ENCODE results near the gene KIF11. TPM values are rescaled to one million over a fixed set of nuclear protein-coding genes. Genes with fewer than 3 reads are reported as not detected.

Gene KIF11
- total RNA-seq, result 10 to 100 TPM; 10.2 to 31.6 TPM

DNA sequence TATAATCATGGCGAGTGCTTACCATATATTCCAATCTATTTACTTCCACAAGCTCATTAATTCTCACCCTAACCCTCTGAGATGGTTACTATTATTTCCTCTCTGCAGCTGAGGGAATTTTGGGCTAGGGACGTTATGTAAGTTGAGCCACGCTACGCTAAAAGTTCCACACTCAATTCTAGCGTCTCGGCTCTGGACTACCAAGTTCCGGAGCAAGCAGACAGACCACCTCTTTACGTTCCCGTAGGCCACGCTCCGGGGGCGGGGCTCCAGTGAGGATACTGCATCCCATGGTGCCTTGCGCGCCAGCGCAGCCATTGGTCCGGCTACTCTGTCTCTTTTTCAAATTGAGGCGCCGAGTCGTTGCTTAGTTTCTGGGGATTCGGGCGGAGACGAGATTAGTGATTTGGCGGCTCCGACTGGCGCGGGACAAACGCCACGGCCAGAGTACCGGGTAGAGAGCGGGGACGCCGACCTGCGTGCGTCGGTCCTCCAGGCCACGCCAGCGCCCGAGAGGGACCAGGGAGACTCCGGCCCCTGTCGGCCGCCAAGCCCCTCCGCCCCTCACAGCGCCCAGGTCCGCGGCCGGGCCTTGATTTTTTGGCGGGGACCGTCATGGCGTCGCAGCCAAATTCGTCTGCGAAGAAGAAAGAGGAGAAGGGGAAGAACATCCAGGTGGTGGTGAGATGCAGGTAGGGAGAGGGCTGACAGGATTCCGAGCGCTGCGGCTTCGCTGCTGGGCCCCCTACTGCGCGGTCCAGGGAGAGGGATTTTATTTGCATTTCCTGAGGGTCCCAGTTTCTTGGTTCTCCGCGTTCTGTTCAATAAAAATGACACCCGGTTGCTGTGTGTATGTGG is at the start of gene KIF11:
Gene KIF11, plus strand, starts transcription at position 370 of the 858 bp plus-strand sequence. Its CDS starts 246 bp downstream, at position 616.
- Histone ChIP-seq H3K4me1 (no peaks in the 10 kb centered on the region), H3K4me3 (peak within 1 kb of the TSS; percentile 92), H3K27me3 (no peaks in the 10 kb centered on the region), H3K36me3 (no peaks in the 10 kb centered on the region), H3K27ac (peak within 1 kb of the TSS; percentile 90), H3K9ac (ENCODE audit: low read depth in 2 of 2, low read length in 2 of 2) (peak within 1 kb of the TSS; percentile 64 to 82), H3K9me3 (no peaks in the 10 kb centered on the region)
- TF ChIP-seq, protein P1, sequence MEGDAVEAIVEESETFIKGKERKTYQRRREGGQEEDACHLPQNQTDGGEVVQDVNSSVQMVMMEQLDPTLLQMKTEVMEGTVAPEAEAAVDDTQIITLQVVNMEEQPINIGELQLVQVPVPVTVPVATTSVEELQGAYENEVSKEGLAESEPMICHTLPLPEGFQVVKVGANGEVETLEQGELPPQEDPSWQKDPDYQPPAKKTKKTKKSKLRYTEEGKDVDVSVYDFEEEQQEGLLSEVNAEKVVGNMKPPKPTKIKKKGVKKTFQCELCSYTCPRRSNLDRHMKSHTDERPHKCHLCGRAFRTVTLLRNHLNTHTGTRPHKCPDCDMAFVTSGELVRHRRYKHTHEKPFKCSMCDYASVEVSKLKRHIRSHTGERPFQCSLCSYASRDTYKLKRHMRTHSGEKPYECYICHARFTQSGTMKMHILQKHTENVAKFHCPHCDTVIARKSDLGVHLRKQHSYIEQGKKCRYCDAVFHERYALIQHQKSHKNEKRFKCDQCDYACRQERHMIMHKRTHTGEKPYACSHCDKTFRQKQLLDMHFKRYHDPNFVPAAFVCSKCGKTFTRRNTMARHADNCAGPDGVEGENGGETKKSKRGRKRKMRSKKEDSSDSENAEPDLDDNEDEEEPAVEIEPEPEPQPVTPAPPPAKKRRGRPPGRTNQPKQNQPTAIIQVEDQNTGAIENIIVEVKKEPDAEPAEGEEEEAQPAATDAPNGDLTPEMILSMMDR (IDR thresholded peaks at IDR 0.05), result no peak
- peak; percentile 99 for DNase-seq
- intact Hi-C loops (cut with DNase I), result no loop called here

DNA sequence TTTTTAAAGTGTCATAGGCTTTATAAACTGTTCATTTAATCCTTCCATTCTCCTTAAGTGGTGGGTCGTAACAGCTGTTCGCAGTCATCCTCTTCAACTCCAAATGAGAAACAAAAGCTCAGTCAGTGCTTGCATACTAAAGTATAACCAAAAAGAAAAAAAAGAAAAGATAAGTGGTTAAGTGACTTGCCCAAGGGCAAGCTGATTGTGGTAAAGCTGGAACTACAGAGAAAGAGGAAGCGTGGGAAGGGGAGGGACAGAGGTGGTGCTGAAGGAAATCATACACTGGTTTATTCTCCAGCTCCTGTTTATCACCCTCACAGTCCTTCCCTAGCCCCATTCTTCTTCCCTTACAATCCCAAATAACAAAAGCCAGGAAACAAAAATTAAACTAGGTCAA is 48.6 kb upstream of the KIF11 start:
- Histone ChIP-seq H3K4me1 (no peaks in the 10 kb centered on the region), H3K27me3 (no peaks in the 10 kb centered on the region), H3K27ac (no peak overlapping the region), H3K9me3 (no peaks in the 10 kb centered on the region), H3K9ac (ENCODE audit: low read depth in 2 of 2, low read length in 2 of 2) (no peak overlapping the region), H3K36me3 (no peaks in the 10 kb centered on the region), H3K4me3 (no peak overlapping the region)
- no peak for DNase-seq
- TF ChIP-seq, protein P1 (IDR thresholded peaks at IDR 0.05), result no peak
- intact Hi-C loops (cut with DNase I), result no loop called here

DNA sequence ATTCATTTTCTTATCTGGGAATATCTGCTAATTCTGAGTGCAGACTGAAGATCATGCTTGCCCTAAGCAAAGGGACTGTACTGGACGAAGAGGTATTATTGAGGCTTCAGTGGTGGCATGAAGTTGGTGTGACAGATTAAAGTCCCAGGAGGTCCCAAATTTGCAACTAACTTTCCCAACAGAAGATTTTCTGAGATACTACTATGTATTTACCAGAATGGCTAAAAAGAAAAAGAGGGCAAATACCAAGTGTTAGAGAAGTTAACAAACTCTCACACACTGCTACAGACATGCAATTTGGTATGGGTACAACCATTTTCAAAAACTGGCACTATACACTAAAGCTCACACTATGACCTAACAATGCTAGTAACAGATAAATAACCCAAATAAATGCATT is 47.4 kb upstream of the KIF11 start:
- H3K9ac ChIP-seq (ENCODE audit: low read depth in 2 of 2, low read length in 2 of 2), result no peak overlapping the region
- no peak overlapping the region for H3K4me3 ChIP-seq
- TF ChIP-seq, protein P1 (IDR thresholded peaks at IDR 0.05), result no peak
- H3K27me3 ChIP-seq, result no peaks in the 10 kb centered on the region
- no peak for DNase-seq
- intact Hi-C loops (cut with DNase I), result no loop called here
- no peaks in the 10 kb centered on the region for H3K4me1 ChIP-seq
- no peaks in the 10 kb centered on the region for H3K9me3 ChIP-seq
- no peaks in the 10 kb centered on the region for H3K36me3 ChIP-seq
- no peak overlapping the region for H3K27ac ChIP-seq

DNA sequence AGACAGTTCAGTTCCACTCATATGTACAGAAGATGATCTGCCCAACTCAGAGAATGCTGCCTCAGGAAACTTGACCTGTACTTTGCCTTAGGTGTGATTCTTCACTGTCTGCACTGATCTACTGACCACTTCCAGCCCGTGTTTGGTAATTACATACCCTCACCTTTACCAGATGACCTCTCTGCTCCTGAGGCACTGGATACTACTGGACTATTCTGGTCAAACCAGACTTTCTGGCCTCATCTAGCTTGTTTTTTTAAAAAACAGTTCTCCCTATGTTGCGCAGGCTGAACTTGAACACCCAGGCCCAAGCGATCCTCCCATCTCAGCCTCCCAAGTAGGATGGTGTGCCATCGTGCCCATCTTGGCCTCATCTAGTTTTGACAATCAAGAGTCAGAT is 45.3 kb upstream of the KIF11 start:
- Histone ChIP-seq H3K27ac (no peak overlapping the region), H3K4me3 (no peak overlapping the region), H3K9me3 (no peaks in the 10 kb centered on the region), H3K4me1 (no peaks in the 10 kb centered on the region), H3K27me3 (no peaks in the 10 kb centered on the region), H3K9ac (ENCODE audit: low read depth in 2 of 2, low read length in 2 of 2) (no peak overlapping the region), H3K36me3 (no peaks in the 10 kb centered on the region)
- DNase-seq, result no peak
- TF ChIP-seq, protein P1 (IDR thresholded peaks at IDR 0.05), result no peak
- intact Hi-C loops (cut with DNase I), result no loop called here

DNA sequence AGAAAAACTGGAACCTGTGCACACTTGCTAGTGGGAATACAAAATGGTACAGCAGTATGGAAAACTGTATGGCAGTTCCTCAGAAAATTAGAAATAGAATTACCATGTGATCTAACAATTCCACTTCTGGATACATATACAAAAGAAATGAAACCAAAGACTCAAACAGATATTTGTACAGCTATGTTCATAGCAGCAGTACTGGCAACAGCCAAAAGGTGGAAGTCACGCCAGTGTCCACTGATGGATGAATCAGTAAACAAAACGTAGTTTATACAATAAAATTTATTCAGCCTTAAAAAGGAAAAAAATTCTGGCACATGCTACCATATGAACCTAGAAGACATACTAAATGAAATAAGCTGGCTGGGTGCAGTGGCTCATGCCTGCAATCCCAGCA is 42.0 kb upstream of the KIF11 start:
- TF ChIP-seq, protein P1 (IDR thresholded peaks at IDR 0.05), result no peak
- H3K36me3 ChIP-seq, result no peaks in the 10 kb centered on the region
- no peak overlapping the region for H3K27ac ChIP-seq
- H3K9ac ChIP-seq (ENCODE audit: low read depth in 2 of 2, low read length in 2 of 2), result no peak overlapping the region
- no peaks in the 10 kb centered on the region for H3K9me3 ChIP-seq
- DNase-seq, result no peak
- no peak overlapping the region for H3K4me3 ChIP-seq
- intact Hi-C loops (cut with DNase I), result no loop called here
- H3K27me3 ChIP-seq, result no peaks in the 10 kb centered on the region
- no peaks in the 10 kb centered on the region for H3K4me1 ChIP-seq

Data from colonic mucosa (tissue), 4 donors.